Adrenal gland (tissue), 5 donors: ENCODE data around the gene SORBS1.

Experiments used
- POLR2A ChIP-seq, 2 donors: fragments of 450-650 bp; IDR thresholded peaks; one replicate each; pipeline ENCODE4 v1.6.1; 2017; ENCODE audit warnings: antibody characterized with exemption in 2 of 2, mild to moderate bottlenecking in 2 of 2, moderate library complexity in 1 of 2
- TF ChIP-seq, protein P1 (sequence below), 6 experiments: fragments of 450-650 bp in 4 of 6; fragments of 200-600 bp in 2 of 6; sonication (generic) in 1 of 6; IDR thresholded peaks; 1 replicate in 5 of 6; 2 replicates in 1 of 6; pipeline versions ENCODE4 v1.5.1 to v1.8.0; 2016 to 2021; ENCODE audit warnings: antibody characterized with exemption in 6 of 6, mild to moderate bottlenecking in 2 of 6, moderate library complexity in 1 of 6
- donor health status: DM: no; HTN: no; CAD: no.

DNA sequence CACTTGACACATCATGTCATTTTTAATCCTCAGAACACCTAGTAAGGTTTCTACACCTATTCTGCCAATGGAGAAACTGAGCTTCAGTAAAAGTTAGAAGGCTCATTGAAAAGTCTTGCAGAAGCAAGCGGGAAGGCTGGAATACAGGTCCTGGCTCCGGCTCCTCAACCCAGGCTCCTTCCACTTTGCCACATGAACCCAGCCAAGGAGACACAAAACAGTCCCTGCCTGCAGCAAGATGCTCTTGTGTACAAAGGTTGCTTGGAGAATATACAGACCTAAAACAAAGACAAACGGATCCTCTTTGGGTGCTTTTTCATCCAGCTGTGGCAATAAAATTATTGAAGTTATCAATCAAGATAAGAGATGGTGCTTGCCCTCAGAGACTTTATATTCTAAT lies 106.8 kb downstream of the SORBS1 start:
- TF ChIP-seq, protein P1, sequence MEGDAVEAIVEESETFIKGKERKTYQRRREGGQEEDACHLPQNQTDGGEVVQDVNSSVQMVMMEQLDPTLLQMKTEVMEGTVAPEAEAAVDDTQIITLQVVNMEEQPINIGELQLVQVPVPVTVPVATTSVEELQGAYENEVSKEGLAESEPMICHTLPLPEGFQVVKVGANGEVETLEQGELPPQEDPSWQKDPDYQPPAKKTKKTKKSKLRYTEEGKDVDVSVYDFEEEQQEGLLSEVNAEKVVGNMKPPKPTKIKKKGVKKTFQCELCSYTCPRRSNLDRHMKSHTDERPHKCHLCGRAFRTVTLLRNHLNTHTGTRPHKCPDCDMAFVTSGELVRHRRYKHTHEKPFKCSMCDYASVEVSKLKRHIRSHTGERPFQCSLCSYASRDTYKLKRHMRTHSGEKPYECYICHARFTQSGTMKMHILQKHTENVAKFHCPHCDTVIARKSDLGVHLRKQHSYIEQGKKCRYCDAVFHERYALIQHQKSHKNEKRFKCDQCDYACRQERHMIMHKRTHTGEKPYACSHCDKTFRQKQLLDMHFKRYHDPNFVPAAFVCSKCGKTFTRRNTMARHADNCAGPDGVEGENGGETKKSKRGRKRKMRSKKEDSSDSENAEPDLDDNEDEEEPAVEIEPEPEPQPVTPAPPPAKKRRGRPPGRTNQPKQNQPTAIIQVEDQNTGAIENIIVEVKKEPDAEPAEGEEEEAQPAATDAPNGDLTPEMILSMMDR (IDR thresholded peaks at IDR 0.05) = no peak
- TF ChIP-seq POLR2A (IDR thresholded peaks at IDR 0.05) = no peak
